Hepatocyte (in vitro differentiated cells): Measurements from ENCODE around the gene ATP2B3. TPM values are rescaled to one million over a fixed set of nuclear protein-coding genes. Genes with fewer than 3 reads are reported as not detected.

Source experiments
- DNase-seq: peaks from one replicate; pipeline ENCODE4 v3.0.0-alpha.2; 2016; ENCODE audit warnings: low spot score
- H2AFZ ChIP-seq: fragments of 200-600 bp; sonication (generic); 2 replicates; pipeline ENCODE4 v1.6.0; 2016; ENCODE audit warnings: antibody characterized with exemption, mild to moderate bottlenecking
- H3K27ac ChIP-seq: fragments of 200-600 bp; sonication (generic); 2 replicates; pipeline ENCODE4 v1.5.1; 2016; ENCODE audit warnings: mild to moderate bottlenecking
- H3K27me3 ChIP-seq: fragments of 200-600 bp; sonication (generic); 2 replicates; pipeline ENCODE4 v1.6.1; 2016
- H3K36me3 ChIP-seq: fragments of 200-600 bp; sonication (generic); replicated peaks from 2 replicates; pipeline ENCODE4 v1.5.1; 2016; ENCODE audit warnings: low read depth; ENCODE audit not compliant: insufficient read depth
- H3K4me1 ChIP-seq: fragments of 200-600 bp; sonication (generic); 2 replicates; pipeline ENCODE4 v1.5.1; 2016; ENCODE audit warnings: mild to moderate bottlenecking, moderate library complexity; ENCODE audit not compliant: insufficient read depth
- H3K4me2 ChIP-seq: fragments of 200-600 bp; sonication (generic); 2 replicates; pipeline ENCODE4 v1.6.0; 2016
- H3K4me3 ChIP-seq: fragments of 200-600 bp; sonication (generic); 2 replicates; pipeline ENCODE4 v1.5.1; 2016; ENCODE audit warnings: mild to moderate bottlenecking
- H3K79me2 ChIP-seq: fragments of 200-600 bp; sonication (generic); 2 replicates; pipeline ENCODE4 v1.6.0; 2017; ENCODE audit warnings: mild to moderate bottlenecking
- H3K9me2 ChIP-seq: fragments of 200-600 bp; sonication (generic); replicated peaks from 2 replicates; pipeline ENCODE4 v1.6.0; 2017; ENCODE audit warnings: mild to moderate bottlenecking; ENCODE audit not compliant: insufficient read depth
- H3K9me3 ChIP-seq: fragments of 200-600 bp; sonication (generic); 2 replicates; pipeline ENCODE4 v1.5.1; 2016; ENCODE audit warnings: low read depth, mild to moderate bottlenecking
- H4K20me1 ChIP-seq: fragments of 200-600 bp; sonication (generic); 2 replicates; pipeline ENCODE4 v1.6.0; 2016; ENCODE audit warnings: mild to moderate bottlenecking; ENCODE audit not compliant: insufficient read depth, poor library complexity, severe bottlenecking
- CTCF ChIP-seq: fragments of 200-600 bp; sonication (generic); IDR thresholded peaks from 2 replicates; pipeline ENCODE4 v1.5.1; 2016; ENCODE audit warnings: antibody characterized with exemption, mild to moderate bottlenecking; ENCODE audit not compliant: poor library complexity
- EZH2 ChIP-seq: fragments of 200-600 bp; sonication (generic); IDR thresholded peaks from 2 replicates; pipeline ENCODE4 v1.6.1; 2016; ENCODE audit warnings: antibody characterized with exemption, mild to moderate bottlenecking, borderline replicate concordance
- EZH2phosphoT487 ChIP-seq: fragments of 200-600 bp; sonication (generic); IDR thresholded peaks from one replicate; pipeline ENCODE4 v1.6.1; 2018; ENCODE audit warnings: antibody characterized with exemption, mild to moderate bottlenecking, low read depth, moderate library complexity; ENCODE audit not compliant: unreplicated experiment, severe bottlenecking
- WGBS: methylation state at CpG from one replicate; pipeline ENCODE4 v1.1.6; 2016; ENCODE audit warnings: low lambda C conversion rate; ENCODE audit errors: missing lambda C conversion rate; 5-methylcytosine and 5-hydroxymethylcytosine counted together
- polyA plus RNA-seq: library from polyadenylated mRNA; unstranded; fragments of >200 nt; fragmentation: Nextera tagmentation; extraction: Ambion mirVana; gene quantifications from 2 replicates; pipeline ENCODE4 v1.2.1, GENCODE V29; 2016
- total RNA-seq: library from RNA; depleted of rRNA; stranded (reverse); fragments of >200 nt; gene quantifications from 2 replicates; pipeline ENCODE4 v1.2.3, GENCODE V29; 2014

The ATP2B3 gene
- total and polyA plus RNA-seq, 2 experiments from 2014 or later = 0.07 TPM; not detected in 1

GRCh38 chrX:153477901-153478300 lies 39.5 kb upstream of the ATP2B3 start:
- Histone ChIP-seq H3K36me3 (no peaks in the 10 kb centered on the region), H3K4me1 (peaks cover 11% of the 10 kb centered on the region), H3K27me3 (no peaks in the 10 kb centered on the region), H3K4me2 (no peak overlapping the region), H4K20me1 (no peaks in the 10 kb centered on the region), H3K79me2 (no peaks in the 10 kb centered on the region), H3K9me3 (no peaks in the 10 kb centered on the region), H2AFZ (no peak overlapping the region), H3K4me3 (no peak overlapping the region), H3K9me2 (no peaks in the 10 kb centered on the region), H3K27ac (peak overlapping the region; percentile 95)
- no peak for DNase-seq
- 79% methylated on average over 9 of the region's 9 CpGs for WGBS
- no peak for TF ChIP-seq EZH2
- no peak for TF ChIP-seq EZH2phosphoT487
- no peak for TF ChIP-seq CTCF

GRCh38 chrX:153478746-153479145 lies 38.7 kb upstream of the ATP2B3 start:
- no peak overlapping the region for H3K4me3 ChIP-seq
- H3K36me3 ChIP-seq = no peaks in the 10 kb centered on the region
- no peak overlapping the region for H3K4me2 ChIP-seq
- no peak for DNase-seq
- no peak overlapping the region for H2AFZ ChIP-seq
- H4K20me1 ChIP-seq = no peaks in the 10 kb centered on the region
- H3K79me2 ChIP-seq = no peaks in the 10 kb centered on the region
- no peaks in the 10 kb centered on the region for H3K9me3 ChIP-seq
- no peaks in the 10 kb centered on the region for H3K27me3 ChIP-seq
- TF ChIP-seq CTCF (no peak), EZH2 (no peak), EZH2phosphoT487 (no peak)
- no peaks in the 10 kb centered on the region for H3K9me2 ChIP-seq
- 90% methylated on average over 11 of the region's 16 CpGs for WGBS
- no peak overlapping the region for H3K27ac ChIP-seq
- H3K4me1 ChIP-seq = peaks cover 11% of the 10 kb centered on the region

GRCh38 chrX:153481043-153481442 lies 36.4 kb upstream of the ATP2B3 start:
- peaks cover 7% of the 10 kb centered on the region for H3K4me1 ChIP-seq
- no peaks in the 10 kb centered on the region for H3K36me3 ChIP-seq
- H2AFZ ChIP-seq = no peak overlapping the region
- 92% methylated on average over 12 of the region's 13 CpGs for WGBS
- no peaks in the 10 kb centered on the region for H3K27me3 ChIP-seq
- H3K4me3 ChIP-seq = no peak overlapping the region
- no peaks in the 10 kb centered on the region for H3K79me2 ChIP-seq
- DNase-seq = no peak
- TF ChIP-seq EZH2 = no peak
- no peak for TF ChIP-seq EZH2phosphoT487
- no peak for TF ChIP-seq CTCF
- no peaks in the 10 kb centered on the region for H3K9me2 ChIP-seq
- no peak overlapping the region for H3K4me2 ChIP-seq
- H3K9me3 ChIP-seq = no peaks in the 10 kb centered on the region
- H3K27ac ChIP-seq = no peak overlapping the region
- H4K20me1 ChIP-seq = no peaks in the 10 kb centered on the region

GRCh38 chrX:153482376-153483015 lies 34.9 kb upstream of the ATP2B3 start:
- Histone ChIP-seq H3K9me3 (no peaks in the 10 kb centered on the region), H3K4me2 (no peak overlapping the region), H3K4me1 (peaks cover 3% of the 10 kb centered on the region), H3K9me2 (no peaks in the 10 kb centered on the region), H3K27ac (no peak overlapping the region), H3K79me2 (no peaks in the 10 kb centered on the region), H4K20me1 (no peaks in the 10 kb centered on the region), H3K4me3 (no peak overlapping the region), H3K36me3 (no peaks in the 10 kb centered on the region), H3K27me3 (no peaks in the 10 kb centered on the region), H2AFZ (no peak overlapping the region)
- TF ChIP-seq EZH2phosphoT487 = no peak
- TF ChIP-seq CTCF = no peak
- 84% methylated on average over 23 of the region's 23 CpGs for WGBS
- DNase-seq = no peak
